Right lobe of liver (tissue), 4 donors: ENCODE data around the gene PCBD1.

Experiments used
- POLR2A ChIP-seq: fragments of 450-650 bp; IDR thresholded peaks from one replicate; pipeline ENCODE4 v1.6.1; 2017; ENCODE audit warnings: antibody characterized with exemption, mild to moderate bottlenecking
- TF ChIP-seq, protein P1 (sequence below), 4 donors: fragments of 200-600 bp in 3 of 4; fragments of 450-650 bp in 1 of 4; IDR thresholded peaks; one replicate each; pipeline versions ENCODE4 v1.5.1 to v1.8.0; 2016 to 2022; ENCODE audit warnings: antibody characterized with exemption in 4 of 4, mild to moderate bottlenecking in 2 of 4
- donor health status: DM: no; HTN: no; CAD: no.
- donor health status: DM: no; HTN: no; CAD: no.
- donor health status: DM: no; HTN: yes; CAD: no.

DNA sequence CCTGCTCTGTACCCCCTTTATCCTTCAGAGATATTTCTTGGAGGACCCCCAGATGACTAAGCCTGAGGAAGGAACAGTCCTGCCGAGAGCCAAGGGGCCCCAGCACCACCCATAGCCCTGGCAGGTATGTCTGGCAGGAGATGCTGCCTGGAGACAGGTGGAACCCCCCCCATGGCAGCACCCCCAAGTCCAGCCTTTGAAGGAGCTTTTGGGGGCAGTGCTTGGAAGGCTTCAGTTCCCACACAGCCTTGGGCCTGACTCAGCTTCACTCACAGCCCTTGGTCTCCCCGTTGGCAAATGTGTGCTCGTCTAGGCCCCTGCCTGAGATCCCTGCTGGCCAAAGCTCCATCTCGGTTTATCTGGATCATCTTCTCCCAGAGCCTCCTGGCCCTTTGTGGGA lies 23.0 kb upstream of the PCBD1 start:
- TF ChIP-seq, protein P1, sequence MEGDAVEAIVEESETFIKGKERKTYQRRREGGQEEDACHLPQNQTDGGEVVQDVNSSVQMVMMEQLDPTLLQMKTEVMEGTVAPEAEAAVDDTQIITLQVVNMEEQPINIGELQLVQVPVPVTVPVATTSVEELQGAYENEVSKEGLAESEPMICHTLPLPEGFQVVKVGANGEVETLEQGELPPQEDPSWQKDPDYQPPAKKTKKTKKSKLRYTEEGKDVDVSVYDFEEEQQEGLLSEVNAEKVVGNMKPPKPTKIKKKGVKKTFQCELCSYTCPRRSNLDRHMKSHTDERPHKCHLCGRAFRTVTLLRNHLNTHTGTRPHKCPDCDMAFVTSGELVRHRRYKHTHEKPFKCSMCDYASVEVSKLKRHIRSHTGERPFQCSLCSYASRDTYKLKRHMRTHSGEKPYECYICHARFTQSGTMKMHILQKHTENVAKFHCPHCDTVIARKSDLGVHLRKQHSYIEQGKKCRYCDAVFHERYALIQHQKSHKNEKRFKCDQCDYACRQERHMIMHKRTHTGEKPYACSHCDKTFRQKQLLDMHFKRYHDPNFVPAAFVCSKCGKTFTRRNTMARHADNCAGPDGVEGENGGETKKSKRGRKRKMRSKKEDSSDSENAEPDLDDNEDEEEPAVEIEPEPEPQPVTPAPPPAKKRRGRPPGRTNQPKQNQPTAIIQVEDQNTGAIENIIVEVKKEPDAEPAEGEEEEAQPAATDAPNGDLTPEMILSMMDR (IDR thresholded peaks at IDR 0.05) = no peak
- TF ChIP-seq POLR2A = no peak
